ENCODE measurements around the gene DYNC1I2.
"Not testable (repeated sequence)": the region's sequence is repeated elsewhere in the genome, so short reads cannot be mapped to it uniquely, and the experiment has no call there.

The DYNC1I2 gene

GRCh38 chr2:171741189-171741588 lies 53.9 kb downstream of the DYNC1I2 start:
- Mint-ChIP-seq H3K36me3 (peaks cover 30% of the 10 kb centered on the region), H3K27me3 (no peaks in the 10 kb centered on the region), H3K9me3 (no peaks in the 10 kb centered on the region), H3K4me1 (no peaks in the 10 kb centered on the region), H3K4me3 (no peak overlapping the region), H3K27ac (no peak overlapping the region)

GRCh38 chr2:171742760-171743159 lies 55.5 kb downstream of the DYNC1I2 start:
- Mint-ChIP-seq H3K9me3 (no peaks in the 10 kb centered on the region), H3K36me3 (peaks cover 28% of the 10 kb centered on the region), H3K27ac (peak overlapping the region; percentile 51), H3K27me3 (no peaks in the 10 kb centered on the region), H3K4me3 (no peak overlapping the region), H3K4me1 (no peaks in the 10 kb centered on the region)

GRCh38 chr2:171745141-171745540 lies 57.9 kb downstream of the DYNC1I2 start:
- H3K36me3 Mint-ChIP-seq = peaks cover 31% of the 10 kb centered on the region
- H3K9me3 Mint-ChIP-seq = no peaks in the 10 kb centered on the region
- no peak overlapping the region for H3K4me3 Mint-ChIP-seq
- H3K27ac Mint-ChIP-seq = no peak overlapping the region
- no peaks in the 10 kb centered on the region for H3K4me1 Mint-ChIP-seq
- no peaks in the 10 kb centered on the region for H3K27me3 Mint-ChIP-seq

GRCh38 chr2:171745806-171746205 lies 58.5 kb downstream of the DYNC1I2 start:
- H3K9me3 Mint-ChIP-seq = no peaks in the 10 kb centered on the region
- H3K27me3 Mint-ChIP-seq = no peaks in the 10 kb centered on the region
- H3K27ac Mint-ChIP-seq = no peak overlapping the region
- no peaks in the 10 kb centered on the region for H3K4me1 Mint-ChIP-seq
- peaks cover 26% of the 10 kb centered on the region for H3K36me3 Mint-ChIP-seq
- no peak overlapping the region for H3K4me3 Mint-ChIP-seq

- no peaks in the 10 kb centered on the region for H3K27me3 Mint-ChIP-seq
- peaks cover 21% of the 10 kb centered on the region for H3K36me3 Mint-ChIP-seq
- H3K27ac Mint-ChIP-seq = no peak overlapping the region
- no peak overlapping the region for H3K4me3 Mint-ChIP-seq
- no peaks in the 10 kb centered on the region for H3K9me3 Mint-ChIP-seq
- H3K4me1 Mint-ChIP-seq = no peaks in the 10 kb centered on the region
Observed at GRCh38 chr2:171747371-171747770, 60.1 kb downstream of the DYNC1I2 start.

- Mint-ChIP-seq H3K4me3 (no peak overlapping the region), H3K27ac (no peak overlapping the region), H3K4me1 (no peaks in the 10 kb centered on the region), H3K9me3 (no peaks in the 10 kb centered on the region), H3K27me3 (no peaks in the 10 kb centered on the region), H3K36me3 (peaks cover 35% of the 10 kb centered on the region)
Observed at GRCh38 chr2:171754254-171754939, 67.1 kb downstream of the DYNC1I2 start.

- not testable (repeated sequence) for H3K27me3 Mint-ChIP-seq, H3K9me3 Mint-ChIP-seq, H3K27ac Mint-ChIP-seq, H3K4me3 Mint-ChIP-seq, H3K4me1 Mint-ChIP-seq
- H3K36me3 Mint-ChIP-seq = peaks cover 50% of the 10 kb centered on the region
Observed at GRCh38 chr2:171758762-171759161, 71.5 kb downstream of the DYNC1I2 start.

- not testable (repeated sequence) for H3K4me1 Mint-ChIP-seq, H3K9me3 Mint-ChIP-seq, H3K27me3 Mint-ChIP-seq, H3K27ac Mint-ChIP-seq, H3K4me3 Mint-ChIP-seq
- peaks cover 39% of the 10 kb centered on the region for H3K36me3 Mint-ChIP-seq
Observed at GRCh38 chr2:171761176-171761575, 73.9 kb downstream of the DYNC1I2 start.

GRCh38 chr2:171762879-171763573 lies 75.8 kb downstream of the DYNC1I2 start:
- Mint-ChIP-seq H3K4me3 (no peak overlapping the region), H3K27ac (no peak overlapping the region), H3K27me3 (no peaks in the 10 kb centered on the region), H3K4me1 (no peaks in the 10 kb centered on the region), H3K36me3 (peaks cover 28% of the 10 kb centered on the region), H3K9me3 (no peaks in the 10 kb centered on the region)

- H3K36me3 Mint-ChIP-seq = peaks cover 22% of the 10 kb centered on the region
Observed at GRCh38 chr2:171763602-171764001, 76.3 kb downstream of the DYNC1I2 start.

GRCh38 chr2:171771463-171771862 lies 84.2 kb downstream of the DYNC1I2 start:
- H3K9me3 Mint-ChIP-seq = peaks cover 10% of the 10 kb centered on the region
- H3K4me3 Mint-ChIP-seq = no peak overlapping the region
- H3K27me3 Mint-ChIP-seq = no peaks in the 10 kb centered on the region
- H3K27ac Mint-ChIP-seq = no peak overlapping the region
- H3K4me1 Mint-ChIP-seq = no peaks in the 10 kb centered on the region
- H3K36me3 Mint-ChIP-seq = peaks cover 12% of the 10 kb centered on the region

More at GRCh38 chr2:171763602-171764001, 76.3 kb downstream of the DYNC1I2 start:
- H3K27ac Mint-ChIP-seq = no peak overlapping the region
- H3K4me3 Mint-ChIP-seq = no peak overlapping the region
- H3K9me3 Mint-ChIP-seq = no peaks in the 10 kb centered on the region
- H3K4me1 Mint-ChIP-seq = no peaks in the 10 kb centered on the region
- no peaks in the 10 kb centered on the region for H3K27me3 Mint-ChIP-seq

GRCh38 chr2:171772373-171772772 lies 85.1 kb downstream of the DYNC1I2 start:
- peaks cover 10% of the 10 kb centered on the region for H3K9me3 Mint-ChIP-seq
- H3K4me3 Mint-ChIP-seq = no peak overlapping the region
- H3K4me1 Mint-ChIP-seq = no peaks in the 10 kb centered on the region
- no peaks in the 10 kb centered on the region for H3K27me3 Mint-ChIP-seq
- peaks cover 12% of the 10 kb centered on the region for H3K36me3 Mint-ChIP-seq
- H3K27ac Mint-ChIP-seq = no peak overlapping the region

GRCh38 chr2:171774581-171774980 lies 87.3 kb downstream of the DYNC1I2 start:
- H3K36me3 Mint-ChIP-seq = peaks cover 14% of the 10 kb centered on the region
- peaks cover 10% of the 10 kb centered on the region for H3K9me3 Mint-ChIP-seq
- not testable (repeated sequence) for H3K4me1 Mint-ChIP-seq, H3K27ac Mint-ChIP-seq, H3K4me3 Mint-ChIP-seq, H3K27me3 Mint-ChIP-seq

- Mint-ChIP-seq H3K27me3 (no peaks in the 10 kb centered on the region), H3K9me3 (no peaks in the 10 kb centered on the region), H3K4me3 (no peak overlapping the region), H3K27ac (no peak overlapping the region), H3K4me1 (no peaks in the 10 kb centered on the region), H3K36me3 (peaks cover 15% of the 10 kb centered on the region)
Observed at GRCh38 chr2:171778515-171778914, 91.2 kb downstream of the DYNC1I2 start.

GRCh38 chr2:171785450-171785849 lies 98.2 kb downstream of the DYNC1I2 start:
- Mint-ChIP-seq H3K9me3 (no peaks in the 10 kb centered on the region), H3K4me3 (no peak overlapping the region), H3K27me3 (no peaks in the 10 kb centered on the region), H3K27ac (no peak overlapping the region), H3K36me3 (peaks cover 29% of the 10 kb centered on the region), H3K4me1 (no peaks in the 10 kb centered on the region)

GRCh38 chr2:171787333-171788072 lies 100.2 kb downstream of the DYNC1I2 start:
- H3K36me3 Mint-ChIP-seq = peaks cover 28% of the 10 kb centered on the region
- no peak overlapping the region for H3K4me3 Mint-ChIP-seq
- no peaks in the 10 kb centered on the region for H3K4me1 Mint-ChIP-seq
- H3K27me3 Mint-ChIP-seq = no peaks in the 10 kb centered on the region
- no peak overlapping the region for H3K27ac Mint-ChIP-seq
- no peaks in the 10 kb centered on the region for H3K9me3 Mint-ChIP-seq
